Erythroblast (primary cell): ENCODE results near the gene SLC9C1.

ENCODE experiments used
- GATA1 ChIP-seq: IDR thresholded peaks from 2 replicates; pipeline ENCODE4 v1.6.1; 2011; ENCODE audit warnings: low read depth, mild to moderate bottlenecking, control low read depth, low read length, moderate library complexity
- POLR2A ChIP-seq: IDR thresholded peaks from 2 replicates; pipeline ENCODE4 v1.6.1; 2011; ENCODE audit warnings: mild to moderate bottlenecking, low read length

- TF ChIP-seq POLR2A = no peak
- no peak for TF ChIP-seq GATA1
Observed at GRCh38 chr3:112128843-112129727, 164.9 kb downstream of the SLC9C1 start.
